Measurements from ENCODE around the gene ZCCHC4. TPM values are rescaled to one million over a fixed set of nuclear protein-coding genes. Genes with fewer than 3 reads are reported as not detected.

ZCCHC4 gene
- total and polyA plus RNA-seq, 2 of the 8 experiments (the other 6 are each of a cell fraction or from before 2014, with no cell fraction given): 9.8 to 12.5 TPM

DNA sequence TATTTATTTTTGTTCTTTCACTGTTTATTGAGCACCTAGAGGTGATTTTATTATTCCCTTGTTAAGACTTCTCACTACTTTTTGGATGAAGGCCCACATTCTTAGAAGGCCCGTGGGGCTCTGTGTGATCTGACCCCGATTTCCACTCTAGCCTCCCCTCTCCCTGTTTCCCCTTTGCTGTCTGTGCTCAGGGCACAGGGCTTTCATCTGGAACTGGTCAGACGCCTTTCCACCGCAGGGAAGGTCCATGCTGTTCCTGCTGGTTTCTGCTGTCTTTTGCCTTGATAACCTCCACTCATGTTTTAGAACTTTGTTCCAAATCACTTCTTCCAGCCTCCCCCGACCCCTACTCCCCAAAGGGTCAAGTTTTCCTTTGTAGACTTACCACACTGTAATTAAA is 33.2 kb downstream of the ZCCHC4 start:
- H3K18ac ChIP-seq (ENCODE audit: extremely low read depth, low read length): no peak overlapping the region
- no peak overlapping the region for H2BK120ac ChIP-seq (replicated peaks; ENCODE audit: low read depth, low read length)
- H3K27me3 ChIP-seq (replicated peaks in 1 of 4; ENCODE audit: control insufficient read depth in 3 of 4, extremely low read depth in 1 of 4, insufficient read depth in 3 of 4, low read length in 3 of 4): no peaks in the 10 kb centered on the region
- H4K20me1 ChIP-seq (replicated peaks in 1 of 2; ENCODE audit: control insufficient read depth in 1 of 2, insufficient read depth in 2 of 2, low read length in 2 of 2): no peaks in the 10 kb centered on the region
- no peak overlapping the region for H3K23ac ChIP-seq (ENCODE audit: insufficient read length)
- H3K9me3 ChIP-seq (ENCODE audit: insufficient read depth in 2 of 2, low read depth in 1 of 2, low read length in 1 of 2): no peaks in the 10 kb centered on the region
- H2BK12ac ChIP-seq (ENCODE audit: low read depth, low read length): no peak overlapping the region
- H3K79me2 ChIP-seq (ENCODE audit: control insufficient read depth in 1 of 2, insufficient read depth in 2 of 2, low read length in 2 of 2): no peaks in the 10 kb centered on the region
- no peak overlapping the region; a peak in 1 of 7 replicates for H3K9ac ChIP-seq (replicated peaks in 1 of 4; ENCODE audit: extremely low read depth in 1 of 4, low read depth in 3 of 4, low read length in 3 of 4)
- no peak overlapping the region for H4K5ac ChIP-seq (ENCODE audit: insufficient read length, low read depth, low read length)
- no peak overlapping the region for H3K14ac ChIP-seq (ENCODE audit: insufficient read length)
- H2BK15ac ChIP-seq (ENCODE audit: low read length): no peak overlapping the region
- ChIA-PET POLR2A (ENCODE audit: partially characterized antibody) (interaction anchor here (0.7 kb wide), 1 partner anchor 568 kb away, joined by 3 read pairs; no protein-coding TSS in a partner anchor), CTCF (ENCODE audit: partially characterized antibody) (interaction anchor here (1.1 kb wide), 2 partner anchors 34 to 166 kb away, joined by 3 to 5 read pairs; partner anchors contain the start of gene ZCCHC4)
- no peaks in the 10 kb centered on the region for H3K23me2 ChIP-seq (ENCODE audit: low read depth, low read length)
- H4K8ac ChIP-seq (ENCODE audit: extremely low read depth, insufficient read depth, low read length): no peak overlapping the region
- 83% methylated on average over 5 of the region's 5 CpGs; no CpG with 5 or more reads in 1 of the 2 experiments for WGBS, 2 experiments (ENCODE audit: extremely low coverage in 1 of 2, insufficient coverage in 1 of 2, insufficient read length in 1 of 2, insufficient replicate concordance in 2 of 2, low coverage in 1 of 2, low lambda C conversion rate in 2 of 2, missing lambda C conversion rate in 1 of 2)
- no peak overlapping the region for H2BK5ac ChIP-seq (ENCODE audit: low read depth, low read length)
- H4K91ac ChIP-seq (replicated peaks; ENCODE audit: insufficient read length, low read length): no peak overlapping the region
- no peaks in the 10 kb centered on the region; the same call in 1 of the 2 replicates for H3K79me1 ChIP-seq (ENCODE audit: low read depth, low read length)
- no peaks in the 10 kb centered on the region for H3K36me3 ChIP-seq (ENCODE audit: control insufficient read depth in 2 of 4, insufficient read depth in 4 of 4, low read length in 3 of 4)
- DNase-seq (ENCODE audit: low read depth in 1 of 2, low spot score in 2 of 2) (no peak), FAIRE-seq (no peak)
- no peak overlapping the region for H2AFZ ChIP-seq (ENCODE audit: low read length)
- no peak overlapping the region for H3K27ac ChIP-seq (ENCODE audit: low read depth, low read length)
- no peak overlapping the region for H3K4me2 ChIP-seq (ENCODE audit: insufficient read depth in 1 of 2, low read depth in 2 of 2, low read length in 2 of 2)
- H2AK5ac ChIP-seq (ENCODE audit: low read depth, low read length): no peak overlapping the region
- no peak overlapping the region for H2BK20ac ChIP-seq (ENCODE audit: low read length)
- no peak overlapping the region for H3K4ac ChIP-seq (replicated peaks; ENCODE audit: insufficient read length, low read depth, low read length)
- H3K56ac ChIP-seq (replicated peaks; ENCODE audit: insufficient read length, low read depth, low read length): no peak overlapping the region
- no peak overlapping the region for H3K4me3 ChIP-seq (ENCODE audit: extremely low read depth in 1 of 4, insufficient read depth in 2 of 4, low read depth in 3 of 4, low read length in 4 of 4)
- H3K4me1 ChIP-seq (replicated peaks in 1 of 4; ENCODE audit: control insufficient read depth in 3 of 4, insufficient read depth in 4 of 4, low read length in 3 of 4): no peaks in the 10 kb centered on the region
- TF ChIP-seq YY1 (IDR thresholded peaks at IDR 0.05; ENCODE audit: low read depth, low read length) (no peak), RBBP5 (IDR thresholded peaks at IDR 0.05; ENCODE audit: borderline replicate concordance, low read depth, low read length) (no peak)
